GM21423 (cell line): ENCODE data around the gene OTUD5.
A peak's percentile ranks its signal among the peaks of the same experiment; 100 is the strongest.

Experiments used
- ATAC-seq: cut with Tn5 transposase; IDR thresholded peaks from one replicate; pipeline ENCODE4 v1.9.1; 2021; ENCODE audit warnings: mild to moderate bottlenecking, moderate library complexity; ENCODE audit not compliant: unreplicated experiment

OTUD5 gene

GRCh38 chrX:48911412-48912182 lies 45.8 kb downstream of the OTUD5 start, which contains the start of gene SLC35A2:
SLC35A2 (minus strand) TSS chrX:48911646; CDS start chrX:48911636, 10 bp downstream.
- ATAC-seq, result peak; percentile 61

GRCh38 chrX:48910926-48911411 lies 46.4 kb downstream of the OTUD5 start:
- no peak for ATAC-seq

- no peak for ATAC-seq
These were observed 47.6 kb downstream of the OTUD5 start for GRCh38 chrX:48909703-48910294.

GRCh38 chrX:48908600-48908999 lies 48.8 kb downstream of the OTUD5 start:
- no peak for ATAC-seq

- no peak for ATAC-seq
These were observed 52.2 kb downstream of the OTUD5 start for GRCh38 chrX:48905090-48905790.

GRCh38 chrX:48904626-48905025 lies 52.8 kb downstream of the OTUD5 start:
- ATAC-seq, result no peak

GRCh38 chrX:48904180-48904579 lies 53.2 kb downstream of the OTUD5 start:
- ATAC-seq, result no peak

- ATAC-seq, result no peak
These were observed 54.1 kb downstream of the OTUD5 start for GRCh38 chrX:48903290-48903689.

GRCh38 chrX:48902776-48903175 lies 54.6 kb downstream of the OTUD5 start:
- ATAC-seq, result no peak

GRCh38 chrX:48902135-48902534 lies 55.3 kb downstream of the OTUD5 start:
- no peak for ATAC-seq

GRCh38 chrX:48901069-48901468 lies 56.3 kb downstream of the OTUD5 start:
- no peak for ATAC-seq

- ATAC-seq, result no peak
These were observed 58.4 kb downstream of the OTUD5 start for GRCh38 chrX:48899078-48899410.

GRCh38 chrX:48897625-48898306 lies 59.6 kb downstream of the OTUD5 start, which contains the start of the genes PQBP1 and TIMM17B:
PQBP1 (plus strand) TSS chrX:48897930; CDS start chrX:48898510, 580 bp downstream.
TIMM17B (minus strand) TSS chrX:48897768; CDS start chrX:48897749, 19 bp downstream.
- peak; percentile 95 for ATAC-seq

- peak; percentile 9 for ATAC-seq
These were observed 60.2 kb downstream of the OTUD5 start for GRCh38 chrX:48897157-48897624.

- ATAC-seq, result no peak
These were observed 60.8 kb downstream of the OTUD5 start for GRCh38 chrX:48896611-48897011.

- no peak for ATAC-seq
These were observed 62.5 kb downstream of the OTUD5 start for GRCh38 chrX:48894891-48895290.

- no peak for ATAC-seq
These were observed 63.7 kb downstream of the OTUD5 start for GRCh38 chrX:48893556-48894348.

- ATAC-seq, result no peak
These were observed 64.5 kb downstream of the OTUD5 start for GRCh38 chrX:48892896-48893295.

GRCh38 chrX:48891402-48892288 lies 65.8 kb downstream of the OTUD5 start:
- peak; percentile 73 for ATAC-seq
